ENCODE results near the gene SPG11. TPM values are rescaled to one million over a fixed set of nuclear protein-coding genes. Genes with fewer than 3 reads are reported as not detected.

Gene SPG11
- total and polyA plus RNA-seq, 9 of the 15 experiments (the other 6 are each of a cell fraction or from before 2014, with no cell fraction given) = 23.3 to 71.2 (median 45.6) TPM

DNA sequence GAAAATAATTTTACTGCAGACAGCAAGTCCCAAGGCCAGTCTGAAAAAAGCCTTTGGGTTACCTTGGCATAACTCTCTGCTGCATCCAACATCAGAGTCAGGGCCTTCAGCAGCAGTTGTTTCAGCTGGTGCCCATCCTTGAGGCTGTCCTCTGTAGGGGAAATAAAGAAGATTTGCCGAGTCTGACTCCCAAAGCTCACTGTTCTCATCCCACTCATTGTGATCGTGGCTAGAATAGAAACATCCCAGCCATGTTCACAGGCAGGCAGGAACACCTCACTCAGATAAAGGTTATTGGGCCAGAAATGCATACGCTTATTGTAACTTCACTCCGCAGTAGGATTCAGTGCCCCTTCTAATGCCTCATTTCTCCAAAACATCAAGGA lies 97.3 kb downstream of the SPG11 start:
- TF ChIP-seq, protein P1, sequence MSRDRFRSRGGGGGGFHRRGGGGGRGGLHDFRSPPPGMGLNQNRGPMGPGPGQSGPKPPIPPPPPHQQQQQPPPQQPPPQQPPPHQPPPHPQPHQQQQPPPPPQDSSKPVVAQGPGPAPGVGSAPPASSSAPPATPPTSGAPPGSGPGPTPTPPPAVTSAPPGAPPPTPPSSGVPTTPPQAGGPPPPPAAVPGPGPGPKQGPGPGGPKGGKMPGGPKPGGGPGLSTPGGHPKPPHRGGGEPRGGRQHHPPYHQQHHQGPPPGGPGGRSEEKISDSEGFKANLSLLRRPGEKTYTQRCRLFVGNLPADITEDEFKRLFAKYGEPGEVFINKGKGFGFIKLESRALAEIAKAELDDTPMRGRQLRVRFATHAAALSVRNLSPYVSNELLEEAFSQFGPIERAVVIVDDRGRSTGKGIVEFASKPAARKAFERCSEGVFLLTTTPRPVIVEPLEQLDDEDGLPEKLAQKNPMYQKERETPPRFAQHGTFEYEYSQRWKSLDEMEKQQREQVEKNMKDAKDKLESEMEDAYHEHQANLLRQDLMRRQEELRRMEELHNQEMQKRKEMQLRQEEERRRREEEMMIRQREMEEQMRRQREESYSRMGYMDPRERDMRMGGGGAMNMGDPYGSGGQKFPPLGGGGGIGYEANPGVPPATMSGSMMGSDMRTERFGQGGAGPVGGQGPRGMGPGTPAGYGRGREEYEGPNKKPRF (IDR thresholded peaks at IDR 0.05; ENCODE audit: low read depth, low read length) = no peak
- no peak for TF ChIP-seq EP300 (IDR thresholded peaks at IDR 0.05; ENCODE audit: low read length)
- 0 out of 2 replicates have a peak, but pooled peaks have one; percentile 11 for TF ChIP-seq SUPT5H (IDR thresholded peaks at IDR 0.05)
- TF ChIP-seq POLR2A (conservative IDR thresholded peaks at IDR 0.05) = peak; percentile 21
- no peak for TF ChIP-seq GABPB1 (CRISPR knock-in tag; IDR thresholded peaks at IDR 0.05)
- peak; percentile 1; the same call in 1 of the 2 replicates for TF ChIP-seq MYNN (IDR thresholded peaks at IDR 0.05)
- TF ChIP-seq MYNN (CRISPR knock-in tag; IDR thresholded peaks at IDR 0.05) = no peak
- ATAC-seq = no peak; the same call in 2 of the 3 replicates
- BruUV-seq (replicated peaks) = no TSS peak
- POLR2A ChIA-PET = no interaction called here
- H4K20me1 ChIP-seq (replicated peaks; ENCODE audit: control insufficient read depth, insufficient read depth, low read length) = no peaks in the 10 kb centered on the region
- WGBS (ENCODE audit: insufficient coverage, low coverage, missing lambda C conversion rate) = 92% methylated on average over 4 of the region's 4 CpGs
- FAIRE-seq = no peak
- H3K9me3 ChIP-seq (replicated peaks; ENCODE audit: control insufficient read depth, insufficient read depth, low read depth, low read length) = no peaks in the 10 kb centered on the region; the same call in 1 of the 2 replicates
- intact Hi-C loops (cut with micrococcal nuclease) = no loop called here
- H2AFZ ChIP-seq (ENCODE audit: low read depth, low read length) = no peak overlapping the region
- no peak overlapping the region for H3K4me3 ChIP-seq
- CTCF ChIA-PET (ENCODE audit: low intra/inter-chr PET ratio) = no interaction called here
- no peaks in the 10 kb centered on the region for H3K79me2 ChIP-seq (ENCODE audit: control insufficient read depth, insufficient read depth, low read length)
- no peak overlapping the region for H3K4me2 ChIP-seq (ENCODE audit: insufficient read depth, low read length)
- H3K27ac ChIP-seq (ENCODE audit: extremely low read depth, low read depth, low read length) = no peak overlapping the region; the same call in 2 of the 3 replicates
- no peaks in the 10 kb centered on the region for H3K9me1 ChIP-seq (ENCODE audit: control insufficient read depth, insufficient read depth, low read length)
- H3K27me3 ChIP-seq (ENCODE audit: control insufficient read depth in 2 of 2, insufficient read depth in 2 of 2, low read length in 2 of 2) = no peaks in the 10 kb centered on the region
- no peaks in the 10 kb centered on the region for H3K4me1 ChIP-seq (replicated peaks in 1 of 2; ENCODE audit: control insufficient read depth in 2 of 2, insufficient read depth in 2 of 2, low read length in 2 of 2)
- in situ Hi-C loops (cut with MboI) = no loop called here
- H3K36me3 ChIP-seq (ENCODE audit: control insufficient read depth, insufficient read depth, low read length) = peaks cover 91% of the 10 kb centered on the region
- H3K9ac ChIP-seq (ENCODE audit: insufficient read depth in 1 of 2, low read depth in 2 of 2, low read length in 2 of 2) = no peak overlapping the region
- DNase-seq (ENCODE audit: extremely low read depth in 1 of 4, low spot score in 3 of 4) = no peak

Data from K562 (cell line).